ENCODE measurements around the gene HPN. TPM values are rescaled to one million over a fixed set of nuclear protein-coding genes. Genes with fewer than 3 reads are reported as not detected.
A peak's percentile ranks its signal among the peaks of the same experiment; 100 is the strongest.

HPN gene
- total and polyA plus RNA-seq, 10 donors: 0.86 to 4.3 (median 2.2) TPM

GRCh38 chr19:35052599-35053190 lies 11.2 kb downstream of the HPN start:
- intact Hi-C loops (cut with DNase I; ENCODE audit: low total_unique reads): no loop called here
- DNase-seq: no peak
- no peaks in the 10 kb centered on the region for H3K36me3 ChIP-seq
- H3K27me3 ChIP-seq (replicated peaks in 1 of 7): no peaks in the 10 kb centered on the region
- H3K4me3 ChIP-seq: no peak overlapping the region
- H3K9me3 ChIP-seq: no peaks in the 10 kb centered on the region
- WGBS, 5 donors: 81 to 88% (median 84%) methylated on average over 8 of the region's 8 CpGs
- TF ChIP-seq POLR2AphosphoS5 (IDR thresholded peaks at IDR 0.05) (no peak), CTCF (IDR thresholded peaks at IDR 0.05 in 8 of 11, conservative IDR thresholded peaks at IDR 0.05 in 3 of 11) (no peak), POLR2A (IDR thresholded peaks at IDR 0.05) (no peak)
- H3K27ac ChIP-seq: no peak overlapping the region
- H3K4me1 ChIP-seq: no peaks in the 10 kb centered on the region

- WGBS, 5 donors: 80 to 88% (median 86%) methylated on average over 9 of the region's 9 CpGs
- no peak for TF ChIP-seq POLR2A (IDR thresholded peaks at IDR 0.05)
- no peak for TF ChIP-seq CTCF (IDR thresholded peaks at IDR 0.05 in 8 of 11, conservative IDR thresholded peaks at IDR 0.05 in 3 of 11)
- no peak for TF ChIP-seq POLR2AphosphoS5 (IDR thresholded peaks at IDR 0.05)
- DNase-seq: no peak
These were observed 12.3 kb downstream of the HPN start for GRCh38 chr19:35053667-35054293.

GRCh38 chr19:35054626-35055025 lies 13.1 kb downstream of the HPN start:
- H3K9me3 ChIP-seq: no peaks in the 10 kb centered on the region
- TF ChIP-seq POLR2A (IDR thresholded peaks at IDR 0.05): no peak
- no peak for TF ChIP-seq CTCF (IDR thresholded peaks at IDR 0.05 in 8 of 11, conservative IDR thresholded peaks at IDR 0.05 in 3 of 11)
- no peak for TF ChIP-seq POLR2AphosphoS5 (IDR thresholded peaks at IDR 0.05)
- no peak overlapping the region for H3K4me3 ChIP-seq
- intact Hi-C loops (cut with DNase I; ENCODE audit: low total_unique reads): no loop called here
- no peaks in the 10 kb centered on the region for H3K27me3 ChIP-seq (replicated peaks in 1 of 7)
- H3K36me3 ChIP-seq: no peaks in the 10 kb centered on the region
- no peak for DNase-seq
- H3K4me1 ChIP-seq: no peaks in the 10 kb centered on the region
- no peak overlapping the region for H3K27ac ChIP-seq
- 78 to 93% (median 89%) methylated on average over 9 of the region's 9 CpGs for WGBS, 5 donors

More at GRCh38 chr19:35053667-35054293, 12.3 kb downstream of the HPN start:
- Histone ChIP-seq H3K4me1 (no peaks in the 10 kb centered on the region), H3K27ac (no peak overlapping the region), H3K27me3 (replicated peaks in 1 of 7) (no peaks in the 10 kb centered on the region), H3K4me3 (no peak overlapping the region), H3K9me3 (no peaks in the 10 kb centered on the region), H3K36me3 (no peaks in the 10 kb centered on the region)
- intact Hi-C loops (cut with DNase I; ENCODE audit: low total_unique reads): no loop called here

- intact Hi-C loops (cut with DNase I; ENCODE audit: low total_unique reads): no loop called here
- no peak overlapping the region for H3K27ac ChIP-seq
- H3K4me3 ChIP-seq: no peak overlapping the region
- no peaks in the 10 kb centered on the region for H3K4me1 ChIP-seq
- WGBS, 5 donors: 36 to 52% (median 47%) methylated on average over 3 of the region's 3 CpGs
- no peaks in the 10 kb centered on the region for H3K36me3 ChIP-seq
- no peak for DNase-seq
- no peaks in the 10 kb centered on the region for H3K27me3 ChIP-seq (replicated peaks in 1 of 7)
- no peaks in the 10 kb centered on the region for H3K9me3 ChIP-seq
- TF ChIP-seq CTCF (IDR thresholded peaks at IDR 0.05 in 8 of 11, conservative IDR thresholded peaks at IDR 0.05 in 3 of 11) (peak in 3 of 11 experiments; percentile 14 to 43 (median 34)), POLR2A (IDR thresholded peaks at IDR 0.05) (no peak)
These were observed 14.2 kb downstream of the HPN start for GRCh38 chr19:35055715-35056179.
